Measurements from ENCODE around the gene ATP11A.
A peak's percentile ranks its signal among the peaks of the same experiment; 100 is the strongest.
"Not testable (repeated sequence)": the region's sequence is repeated elsewhere in the genome, so short reads cannot be mapped to it uniquely, and the experiment has no call there.

Gene ATP11A

GRCh38 chr13:112863356-112863755 is 173.5 kb downstream of the ATP11A start:
- DNase-seq (ENCODE audit: low read depth), result not testable (repeated sequence)

GRCh38 chr13:112865478-112865877 is 175.6 kb downstream of the ATP11A start:
- DNase-seq (ENCODE audit: low read depth), result not testable (repeated sequence)

GRCh38 chr13:112867301-112867711 is 177.5 kb downstream of the ATP11A start:
- no peak for DNase-seq (ENCODE audit: low read depth)

GRCh38 chr13:112868308-112868707 is 178.5 kb downstream of the ATP11A start:
- no peak for DNase-seq (ENCODE audit: low read depth)

- DNase-seq (ENCODE audit: low read depth), result no peak
Measured at GRCh38 chr13:112869202-112870050, 179.6 kb downstream of the ATP11A start.

GRCh38 chr13:112870051-112870331 is 180.2 kb downstream of the ATP11A start:
- no peak for DNase-seq (ENCODE audit: low read depth)

- DNase-seq (ENCODE audit: low read depth), result no peak
Measured at GRCh38 chr13:112870737-112871287, 181.0 kb downstream of the ATP11A start.

GRCh38 chr13:112871742-112872141 is 181.9 kb downstream of the ATP11A start:
- DNase-seq (ENCODE audit: low read depth), result no peak

- not testable (repeated sequence) for DNase-seq (ENCODE audit: low read depth)
Measured at GRCh38 chr13:112872657-112873631, 183.1 kb downstream of the ATP11A start.

- peak; percentile 24 for DNase-seq (ENCODE audit: low read depth)
Measured at GRCh38 chr13:112873851-112874750, 184.3 kb downstream of the ATP11A start.

GRCh38 chr13:112874751-112875300 is 185.0 kb downstream of the ATP11A start:
- DNase-seq (ENCODE audit: low read depth), result no peak

GRCh38 chr13:112875627-112876026 is 185.8 kb downstream of the ATP11A start:
- DNase-seq (ENCODE audit: low read depth), result no peak

GRCh38 chr13:112876305-112877000 is 186.6 kb downstream of the ATP11A start:
- no peak for DNase-seq (ENCODE audit: low read depth)

GRCh38 chr13:112877066-112877465 is 187.2 kb downstream of the ATP11A start:
- DNase-seq (ENCODE audit: low read depth), result no peak

GRCh38 chr13:112877539-112877938 is 187.7 kb downstream of the ATP11A start:
- no peak for DNase-seq (ENCODE audit: low read depth)

- DNase-seq (ENCODE audit: low read depth), result no peak
Measured at GRCh38 chr13:112877976-112878955, 188.4 kb downstream of the ATP11A start.

- DNase-seq (ENCODE audit: low read depth), result no peak
Measured at GRCh38 chr13:112879283-112879833, 189.5 kb downstream of the ATP11A start.

GRCh38 chr13:112880221-112880641 is 190.4 kb downstream of the ATP11A start:
- no peak for DNase-seq (ENCODE audit: low read depth)

GRCh38 chr13:112880976-112881540 is 191.2 kb downstream of the ATP11A start:
- DNase-seq (ENCODE audit: low read depth), result no peak
